Mesendoderm (in vitro differentiated cells): ENCODE results near the gene EPN1.

Experiments used
- DNase-seq: peaks from one replicate; pipeline ENCODE4 v3.0.0; 2013
- H2AK5ac ChIP-seq: 2 replicates; pipeline ENCODE4 v1.6.1; 2013; ENCODE audit warnings: low read length, inconsistent platforms
- H2BK120ac ChIP-seq: 2 replicates; pipeline ENCODE4 v1.6.1; 2013; ENCODE audit warnings: low read depth, mild to moderate bottlenecking, low read length, moderate library complexity, mixed read lengths
- H2BK15ac ChIP-seq: replicated peaks from 2 replicates; pipeline ENCODE4 v1.6.1; 2013; ENCODE audit warnings: low read depth, mild to moderate bottlenecking, moderate library complexity
- H2BK5ac ChIP-seq: 2 replicates; pipeline ENCODE4 v1.6.1; 2013; ENCODE audit warnings: low read length, inconsistent platforms
- H3K18ac ChIP-seq: 2 replicates; pipeline ENCODE4 v1.6.1; 2013; ENCODE audit warnings: mild to moderate bottlenecking, low read length, mixed read lengths
- H3K23ac ChIP-seq: one replicate; pipeline ENCODE4 v1.6.1; 2013; ENCODE audit warnings: low read length
- H3K27ac ChIP-seq: 2 replicates; pipeline ENCODE4 v1.5.1; 2013; ENCODE audit warnings: low read depth, mild to moderate bottlenecking, inconsistent platforms, low read length, moderate library complexity
- H3K27me3 ChIP-seq: 2 replicates; pipeline ENCODE4 v1.6.1; 2013; ENCODE audit warnings: low read length, control low read depth, mild to moderate bottlenecking, inconsistent platforms; ENCODE audit not compliant: insufficient read depth, poor library complexity
- H3K36me3 ChIP-seq: 2 replicates; pipeline ENCODE4 v1.6.1; 2013; ENCODE audit warnings: low read length, inconsistent platforms; ENCODE audit not compliant: control insufficient read depth, insufficient read depth
- H3K4ac ChIP-seq: one replicate; pipeline ENCODE4 v1.6.1; 2013; ENCODE audit warnings: low read depth, mild to moderate bottlenecking, low read length, moderate library complexity
- H3K4me1 ChIP-seq: 2 replicates; pipeline ENCODE4 v1.6.1; 2013; ENCODE audit warnings: low read depth, low read length, inconsistent platforms; ENCODE audit not compliant: control insufficient read depth
- H3K4me2 ChIP-seq: 2 replicates; pipeline ENCODE4 v1.6.1; 2013; ENCODE audit warnings: low read length
- H3K4me3 ChIP-seq: 2 replicates; pipeline ENCODE4 v1.5.1; 2013; ENCODE audit warnings: mild to moderate bottlenecking, low read length
- H3K56ac ChIP-seq: one replicate; pipeline ENCODE4 v1.6.1; 2013; ENCODE audit warnings: low read length
- H3K79me1 ChIP-seq: 2 replicates; pipeline ENCODE4 v1.6.1; 2013; ENCODE audit warnings: low read length, inconsistent platforms
- H3K79me2 ChIP-seq: 2 replicates; pipeline ENCODE4 v1.6.1; 2013; ENCODE audit warnings: mild to moderate bottlenecking, low read length; ENCODE audit not compliant: control insufficient read depth, insufficient read depth
- H3K9ac ChIP-seq: 2 replicates; pipeline ENCODE4 v1.6.1; 2013; ENCODE audit warnings: low read length, inconsistent platforms
- H4K5ac ChIP-seq: one replicate; pipeline ENCODE4 v1.6.1; 2013; ENCODE audit warnings: low read length
- H4K8ac ChIP-seq: one replicate; pipeline ENCODE4 v1.6.1; 2013; ENCODE audit warnings: low read depth, mild to moderate bottlenecking, control low read depth, low read length, moderate library complexity
- WGBS: extraction: QIAGEN DNeasy Blood & Tissue Kit; methylation state at CpG from one replicate; pipeline ENCODE4 v1.1.7; 2013; ENCODE audit warnings: low lambda C conversion rate, missing lambda C conversion rate; ENCODE audit not compliant: insufficient coverage; ENCODE audit errors: extremely low coverage; 5-methylcytosine and 5-hydroxymethylcytosine counted together

The EPN1 gene

GRCh38 chr19:55670280-55671053, 4.6 kb upstream of the EPN1 start:
- Histone ChIP-seq H3K4ac (no peak overlapping the region), H3K4me2 (no peak overlapping the region), H2BK120ac (no peak overlapping the region), H3K79me1 (peaks cover 10% of the 10 kb centered on the region), H3K27ac (no peak overlapping the region), H3K9ac (no peak overlapping the region), H3K56ac (no peak overlapping the region), H3K23ac (no peak overlapping the region), H4K5ac (no peak overlapping the region), H2AK5ac (no peak overlapping the region), H3K4me3 (no peak overlapping the region), H2BK5ac (no peak overlapping the region), H3K4me1 (no peaks in the 10 kb centered on the region), H3K79me2 (peaks cover 51% of the 10 kb centered on the region), H3K27me3 (no peaks in the 10 kb centered on the region), H3K18ac (no peak overlapping the region), H2BK15ac (no peak overlapping the region), H3K36me3 (peaks cover 18% of the 10 kb centered on the region), H4K8ac (no peak overlapping the region)
- WGBS = no CpG with 5 or more reads among the region's 23 CpGs
- DNase-seq = no peak

GRCh38 chr19:55671054-55671378, 4.0 kb upstream of the EPN1 start:
- H3K23ac ChIP-seq = no peak overlapping the region
- H2AK5ac ChIP-seq = no peak overlapping the region
- no peak overlapping the region for H2BK120ac ChIP-seq
- no peak overlapping the region for H4K8ac ChIP-seq
- no peak overlapping the region for H2BK15ac ChIP-seq
- no CpG with 5 or more reads among the region's 2 CpGs for WGBS
- no peak overlapping the region for H3K4me2 ChIP-seq
- H3K27me3 ChIP-seq = no peaks in the 10 kb centered on the region
- H2BK5ac ChIP-seq = no peak overlapping the region
- H3K18ac ChIP-seq = no peak overlapping the region
- H3K79me1 ChIP-seq = peaks cover 13% of the 10 kb centered on the region
- no peak overlapping the region for H3K4me3 ChIP-seq
- H3K27ac ChIP-seq = no peak overlapping the region
- H3K4ac ChIP-seq = no peak overlapping the region
- DNase-seq = no peak
- H3K9ac ChIP-seq = no peak overlapping the region
- H3K4me1 ChIP-seq = no peaks in the 10 kb centered on the region
- H4K5ac ChIP-seq = no peak overlapping the region
- no peak overlapping the region for H3K56ac ChIP-seq
- peaks cover 17% of the 10 kb centered on the region for H3K36me3 ChIP-seq
- peaks cover 54% of the 10 kb centered on the region for H3K79me2 ChIP-seq

GRCh38 chr19:55672418-55672817, 2.6 kb upstream of the EPN1 start:
- peaks cover 53% of the 10 kb centered on the region for H3K79me2 ChIP-seq
- no peak overlapping the region for H2BK5ac ChIP-seq
- H2AK5ac ChIP-seq = no peak overlapping the region
- peaks cover 2% of the 10 kb centered on the region for H3K4me1 ChIP-seq
- H3K4me3 ChIP-seq = no peak overlapping the region
- no peak overlapping the region for H4K8ac ChIP-seq
- no peak overlapping the region for H3K18ac ChIP-seq
- H2BK120ac ChIP-seq = no peak overlapping the region
- no peak for DNase-seq
- H3K4me2 ChIP-seq = no peak overlapping the region
- no peak overlapping the region for H3K27ac ChIP-seq
- no peak overlapping the region for H2BK15ac ChIP-seq
- H3K9ac ChIP-seq = no peak overlapping the region
- H3K56ac ChIP-seq = no peak overlapping the region
- no peak overlapping the region for H4K5ac ChIP-seq
- WGBS = no CpG with 5 or more reads among the region's 5 CpGs
- H3K79me1 ChIP-seq = peaks cover 15% of the 10 kb centered on the region
- no peak overlapping the region for H3K4ac ChIP-seq
- peaks cover 9% of the 10 kb centered on the region for H3K36me3 ChIP-seq
- H3K27me3 ChIP-seq = no peaks in the 10 kb centered on the region
- H3K23ac ChIP-seq = no peak overlapping the region

GRCh38 chr19:55673465-55673864, 1.6 kb upstream of the EPN1 start:
- Histone ChIP-seq H3K27ac (no peak overlapping the region), H2BK120ac (no peak overlapping the region), H2BK15ac (no peak overlapping the region), H3K23ac (no peak overlapping the region), H3K4ac (no peak overlapping the region), H3K4me2 (no peak overlapping the region), H3K9ac (no peak overlapping the region), H2BK5ac (no peak overlapping the region), H4K8ac (no peak overlapping the region), H3K4me3 (no peak overlapping the region), H3K27me3 (no peaks in the 10 kb centered on the region), H3K36me3 (peaks cover 9% of the 10 kb centered on the region), H2AK5ac (no peak overlapping the region), H3K18ac (no peak overlapping the region), H3K4me1 (peaks cover 2% of the 10 kb centered on the region), H4K5ac (no peak overlapping the region), H3K79me1 (peaks cover 21% of the 10 kb centered on the region), H3K56ac (peak overlapping the region; percentile 17), H3K79me2 (peaks cover 55% of the 10 kb centered on the region)
- DNase-seq = peak; percentile 45
- WGBS = no CpG with 5 or more reads among the region's 9 CpGs

GRCh38 chr19:55673889-55674288, 1.1 kb upstream of the EPN1 start:
- no peak overlapping the region for H2AK5ac ChIP-seq
- WGBS = no CpG with 5 or more reads among the region's 15 CpGs
- H4K8ac ChIP-seq = no peak overlapping the region
- peaks cover 8% of the 10 kb centered on the region for H3K36me3 ChIP-seq
- H3K79me1 ChIP-seq = peaks cover 21% of the 10 kb centered on the region
- H3K4ac ChIP-seq = no peak overlapping the region
- no peak for DNase-seq
- peak overlapping the region; percentile 17 for H3K56ac ChIP-seq
- no peak overlapping the region for H2BK5ac ChIP-seq
- H3K4me2 ChIP-seq = no peak overlapping the region
- no peaks in the 10 kb centered on the region for H3K27me3 ChIP-seq
- H3K18ac ChIP-seq = no peak overlapping the region
- peaks cover 54% of the 10 kb centered on the region for H3K79me2 ChIP-seq
- H3K9ac ChIP-seq = no peak overlapping the region
- peaks cover 2% of the 10 kb centered on the region for H3K4me1 ChIP-seq
- no peak overlapping the region for H4K5ac ChIP-seq
- H3K27ac ChIP-seq = no peak overlapping the region
- no peak overlapping the region for H3K23ac ChIP-seq
- no peak overlapping the region for H3K4me3 ChIP-seq
- no peak overlapping the region for H2BK120ac ChIP-seq
- H2BK15ac ChIP-seq = no peak overlapping the region

- Histone ChIP-seq H3K27me3 (no peaks in the 10 kb centered on the region), H2BK15ac (no peak overlapping the region), H3K27ac (no peak overlapping the region), H3K56ac (peak overlapping the region; percentile 82), H3K79me1 (peaks cover 23% of the 10 kb centered on the region), H2BK5ac (no peak overlapping the region), H3K18ac (no peak overlapping the region), H3K36me3 (peaks cover 6% of the 10 kb centered on the region), H3K4me1 (peaks cover 2% of the 10 kb centered on the region), H3K79me2 (peaks cover 51% of the 10 kb centered on the region), H3K4ac (no peak overlapping the region), H4K8ac (no peak overlapping the region), H3K9ac (peak overlapping the region; percentile 71), H2AK5ac (no peak overlapping the region), H3K4me3 (no peak overlapping the region), H4K5ac (no peak overlapping the region), H3K4me2 (peak overlapping the region; percentile 29), H3K23ac (no peak overlapping the region), H2BK120ac (no peak overlapping the region)
- no peak for DNase-seq
- WGBS = no CpG with 5 or more reads among the region's 17 CpGs
These were observed 576 bp upstream of the EPN1 start for GRCh38 chr19:55674459-55674840.
